SKM-1 treated with dmso at 0.1 percent for 144 hours (cell line): ENCODE measurements around the gene UNC79.
A peak's percentile ranks its signal among the peaks of the same experiment; 100 is the strongest.
"Not testable (repeated sequence)": the region's sequence is repeated elsewhere in the genome, so short reads cannot be mapped to it uniquely, and the experiment has no call there.

Experiments used
- DNase-seq: peaks from one replicate; lab custom pipeline; 2025; ENCODE audit not compliant: unreplicated experiment; lab: John Stamatoyannopoulos, UW

UNC79 gene

GRCh38 chr14:93430315-93431035, at the start of gene UNC79:
UNC79 (plus strand) TSS chr14:93430939; CDS start chr14:93431030, 91 bp downstream.
- DNase-seq: no peak

DNA sequence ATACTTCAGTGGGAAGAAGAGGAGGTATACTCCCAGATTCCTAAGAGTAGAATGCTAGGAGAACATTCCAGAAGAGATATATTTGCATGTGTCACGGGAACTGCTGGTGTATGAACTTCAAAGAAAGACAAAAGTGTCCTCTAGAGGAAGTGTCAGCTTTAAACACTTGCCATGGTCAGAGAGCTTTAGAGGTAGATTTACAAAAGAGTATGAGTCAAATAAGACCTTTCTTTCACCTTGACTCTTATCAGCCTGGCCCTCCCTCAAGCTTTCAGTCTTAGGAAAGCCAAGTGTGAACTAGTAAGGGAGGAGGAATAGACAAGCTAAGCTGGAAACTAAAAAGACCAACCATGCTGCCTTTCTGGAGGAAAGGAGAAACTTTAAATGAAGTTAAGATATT, 49.1 kb upstream of the UNC79 start:
- DNase-seq: no peak

DNA sequence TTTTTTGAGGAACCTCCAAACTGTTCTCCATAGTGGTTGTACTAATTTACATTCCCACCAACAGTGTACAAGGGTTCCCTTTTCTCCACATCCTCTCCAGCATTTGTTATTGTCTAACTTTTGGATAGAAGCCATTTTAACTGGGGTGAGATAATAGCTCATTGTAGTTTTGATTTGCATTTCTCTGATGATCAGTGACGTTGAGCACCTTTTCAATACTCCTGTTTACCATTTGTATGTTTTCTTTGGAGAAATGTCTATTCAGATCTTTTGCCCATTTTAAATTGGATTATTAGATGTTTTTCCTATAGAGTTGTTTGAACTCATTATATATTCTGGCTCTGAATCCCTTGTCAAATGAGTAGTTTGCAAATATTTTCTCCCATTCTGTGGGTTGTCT, 46.5 kb upstream of the UNC79 start:
- DNase-seq: not testable (repeated sequence)

GRCh38 chr14:93395231-93395630, 35.5 kb upstream of the UNC79 start:
- DNase-seq: peak; percentile 26

GRCh38 chr14:93396456-93396855, 34.3 kb upstream of the UNC79 start:
- DNase-seq: no peak

GRCh38 chr14:93398491-93398890, 32.2 kb upstream of the UNC79 start:
- DNase-seq: no peak

- no peak for DNase-seq
Observed at GRCh38 chr14:93402951-93403350, 27.8 kb upstream of the UNC79 start.

DNA sequence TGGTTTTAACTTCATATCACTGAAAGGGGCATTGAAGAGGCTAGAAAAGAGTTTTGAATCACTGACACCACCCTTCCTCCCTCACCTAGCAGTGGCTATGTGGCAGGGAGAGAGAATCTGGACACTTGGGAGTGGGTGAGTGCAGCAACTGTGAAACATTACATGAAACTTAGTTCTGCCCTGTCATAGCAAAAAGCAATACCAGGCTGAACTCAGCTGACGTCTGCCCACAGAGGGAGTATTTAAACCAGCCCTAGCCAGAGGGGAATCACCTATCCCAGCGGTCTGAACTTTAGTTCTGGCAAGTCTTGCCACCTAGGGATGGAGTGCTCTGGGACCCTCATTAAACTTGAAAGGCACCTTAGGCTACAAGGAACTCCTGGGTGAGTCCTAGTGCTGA, 20.7 kb upstream of the UNC79 start:
- DNase-seq: no peak

GRCh38 chr14:93410893-93411292, 19.8 kb upstream of the UNC79 start:
- DNase-seq: no peak

GRCh38 chr14:93425136-93425535, 5.6 kb upstream of the UNC79 start:
- DNase-seq: not testable (repeated sequence)

- no peak for DNase-seq
Observed at GRCh38 chr14:93426750-93427149, 4.0 kb upstream of the UNC79 start.

DNA sequence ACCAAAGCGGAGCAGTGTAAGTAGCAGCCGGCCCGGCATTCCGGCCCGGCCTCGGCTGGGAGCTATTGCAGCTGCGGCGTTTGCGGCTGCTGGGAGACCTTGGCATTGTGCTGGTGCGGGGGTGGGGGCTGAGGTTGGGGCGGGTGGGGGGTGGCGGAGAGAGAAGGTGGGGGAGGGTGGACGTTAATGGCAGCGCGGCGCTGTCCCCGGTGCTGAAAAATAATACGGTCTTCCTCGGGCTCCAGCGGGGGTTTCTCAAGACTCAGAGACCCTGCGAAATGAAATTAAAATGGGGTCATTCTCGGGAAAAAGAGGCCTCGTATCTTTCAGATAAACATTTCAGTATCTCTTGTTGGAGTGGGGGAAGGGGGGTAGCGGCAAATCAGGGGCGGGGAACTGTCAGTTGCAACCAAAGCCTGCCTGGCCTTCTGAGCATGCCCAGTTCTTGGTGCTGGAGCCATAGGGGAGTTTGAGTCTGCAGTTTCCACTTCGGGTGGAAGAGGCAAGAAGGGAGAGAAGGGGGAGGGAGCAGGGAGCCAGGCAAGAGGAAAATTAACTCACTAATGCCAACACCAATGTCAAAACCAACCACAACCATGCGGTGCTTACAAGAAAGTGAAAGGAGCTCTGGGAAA, 414 bp downstream of the UNC79 start:
- DNase-seq: no peak

DNA sequence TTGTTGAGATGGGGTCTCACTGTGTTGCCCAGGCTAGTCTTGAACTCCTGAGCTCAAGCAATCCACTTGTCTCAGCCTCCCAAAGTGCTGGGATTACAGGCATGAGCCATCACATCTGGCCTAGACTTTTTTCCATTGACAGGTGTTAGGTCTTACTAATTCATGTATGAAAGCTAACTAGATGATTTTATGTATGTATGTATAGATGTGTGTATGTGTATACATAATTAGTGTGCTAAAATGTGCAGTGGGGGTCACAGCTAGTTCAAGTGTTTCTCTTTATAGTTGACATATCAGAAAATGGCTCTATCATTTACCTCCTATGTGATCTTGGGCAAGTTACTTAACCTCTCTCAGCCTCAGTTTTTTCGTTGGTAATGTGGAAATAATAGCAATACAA, 23.5 kb downstream of the UNC79 start:
- no peak for DNase-seq

GRCh38 chr14:93456356-93456755, 25.6 kb downstream of the UNC79 start:
- DNase-seq: no peak

- DNase-seq: no peak
Observed at GRCh38 chr14:93458234-93458633, 27.5 kb downstream of the UNC79 start.

DNA sequence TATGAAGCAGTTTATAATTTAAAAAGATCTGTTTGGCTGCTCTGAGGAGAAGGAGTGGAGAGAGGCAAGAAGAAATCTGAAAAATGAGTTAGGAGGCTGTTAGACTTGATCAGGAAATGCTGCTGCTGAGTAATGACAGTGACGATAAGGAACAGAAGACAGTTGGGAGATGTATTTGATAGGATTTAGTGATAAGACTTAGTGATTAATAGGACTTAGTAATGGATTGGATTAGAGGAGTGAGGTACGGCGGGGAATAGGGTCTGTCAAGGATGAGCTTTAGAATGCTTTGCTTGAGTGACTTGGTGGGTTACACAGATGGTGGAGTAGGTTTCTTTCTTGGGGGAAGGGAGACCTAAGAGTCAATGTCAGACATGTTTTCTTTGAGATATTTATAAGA, 31.7 kb downstream of the UNC79 start:
- no peak for DNase-seq

DNA sequence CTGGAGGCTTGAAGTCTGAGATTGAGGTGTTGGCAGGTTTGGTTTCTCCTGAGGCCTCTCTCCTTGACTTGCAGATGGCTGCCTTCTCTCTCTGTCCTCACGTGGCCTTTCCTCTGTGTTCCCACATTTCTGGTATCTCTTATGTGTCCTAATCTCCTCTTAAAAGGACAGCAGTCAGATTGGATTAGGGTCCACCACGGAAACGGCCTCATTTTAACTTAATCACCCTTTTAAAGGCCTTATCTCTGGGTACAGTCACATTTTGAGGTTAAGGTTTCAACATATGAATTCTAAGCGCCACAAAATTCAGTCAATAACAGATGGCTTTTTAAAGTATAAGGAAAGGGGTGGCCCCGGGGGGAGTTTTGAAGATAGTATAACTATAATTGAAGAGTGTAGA, 33.5 kb downstream of the UNC79 start:
- DNase-seq: no peak

GRCh38 chr14:93475471-93475870, 44.7 kb downstream of the UNC79 start:
- DNase-seq: no peak

- DNase-seq: no peak
Observed at GRCh38 chr14:93476305-93476704, 45.6 kb downstream of the UNC79 start.

DNA sequence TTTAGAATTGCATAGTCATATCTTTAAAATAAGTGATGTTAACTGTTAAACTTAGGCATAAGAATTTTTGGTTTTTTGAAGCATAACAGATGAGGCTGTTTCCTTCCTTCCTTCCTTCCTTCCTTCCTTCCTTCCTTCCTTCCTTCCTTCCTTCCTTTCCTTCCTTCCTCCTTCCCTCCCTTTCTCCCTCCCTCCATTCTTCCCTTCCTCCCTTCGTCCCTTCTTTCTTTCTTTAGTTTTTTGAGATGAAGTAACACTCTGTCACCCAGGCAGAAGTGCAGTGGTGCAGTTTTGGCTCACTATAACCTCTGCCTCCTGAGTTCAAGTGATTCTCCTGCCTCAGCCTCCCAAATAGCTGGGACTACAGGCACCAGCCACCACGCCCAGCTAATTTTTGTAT, 48.3 kb downstream of the UNC79 start:
- DNase-seq: not testable (repeated sequence)

DNA sequence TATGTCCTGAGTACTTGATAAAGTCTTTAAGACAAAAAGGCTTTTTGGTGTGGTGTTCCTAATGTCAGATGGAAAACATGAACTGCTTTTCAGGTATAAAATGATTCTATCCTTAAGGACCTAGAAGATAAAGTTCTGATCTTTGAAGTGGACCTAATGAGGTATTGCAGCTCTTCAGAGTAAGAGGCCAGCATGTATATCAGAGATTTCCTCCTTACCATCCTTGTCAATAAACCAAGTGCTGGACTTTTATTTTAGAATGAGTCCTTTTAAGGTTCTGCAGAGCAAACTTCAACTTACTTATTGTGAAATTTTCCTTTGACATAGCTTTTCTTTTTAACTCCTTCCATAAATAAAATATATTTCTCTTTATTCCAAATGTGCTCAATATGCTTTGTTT, 50.1 kb downstream of the UNC79 start:
- DNase-seq: no peak

DNA sequence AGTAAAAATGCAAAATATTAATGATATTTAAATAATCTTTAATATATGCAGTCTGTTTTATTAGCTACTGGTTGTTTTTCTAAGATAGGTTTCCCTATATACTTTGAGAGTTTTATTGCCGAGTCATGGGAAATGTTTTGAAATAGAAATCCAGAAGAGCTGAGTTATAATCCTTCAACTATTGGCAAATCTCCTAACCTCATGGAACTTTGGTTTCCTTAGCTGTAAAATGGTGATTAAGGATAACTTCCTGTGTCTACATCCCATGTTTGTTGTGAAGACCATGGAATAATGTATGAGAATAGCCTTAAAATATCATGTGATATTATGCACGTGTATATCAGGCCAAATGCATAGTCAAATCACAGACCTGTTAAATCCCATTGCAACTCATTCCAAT, 51.0 kb downstream of the UNC79 start:
- no peak for DNase-seq

- DNase-seq: no peak
Observed at GRCh38 chr14:93490001-93490400, 59.3 kb downstream of the UNC79 start.
